K562 treated with DMSO at 1 percent for 24 hours (cell line): Measurements from ENCODE around the gene MFSD2B. TPM values are rescaled to one million over a fixed set of nuclear protein-coding genes. Genes with fewer than 3 reads are reported as not detected.

Source experiments
- total RNA-seq: library from RNA; unstranded; fragments of 300-600 nt; gene quantifications from 2 replicates; pipeline ENCODE4 v1.2.3, GENCODE V29; 2022; ENCODE audit warnings: low read depth; ENCODE audit not compliant: insufficient read depth

Gene MFSD2B
- 2.2 and 3.4 TPM in 2 replicates for total RNA-seq

GRCh38 chr2:24009680-24010476 is at the start of gene MFSD2B:
TSS of gene MFSD2B (plus strand) at chr2:24010085. CDS start at chr2:24010097, 12 bp downstream.

DNA sequence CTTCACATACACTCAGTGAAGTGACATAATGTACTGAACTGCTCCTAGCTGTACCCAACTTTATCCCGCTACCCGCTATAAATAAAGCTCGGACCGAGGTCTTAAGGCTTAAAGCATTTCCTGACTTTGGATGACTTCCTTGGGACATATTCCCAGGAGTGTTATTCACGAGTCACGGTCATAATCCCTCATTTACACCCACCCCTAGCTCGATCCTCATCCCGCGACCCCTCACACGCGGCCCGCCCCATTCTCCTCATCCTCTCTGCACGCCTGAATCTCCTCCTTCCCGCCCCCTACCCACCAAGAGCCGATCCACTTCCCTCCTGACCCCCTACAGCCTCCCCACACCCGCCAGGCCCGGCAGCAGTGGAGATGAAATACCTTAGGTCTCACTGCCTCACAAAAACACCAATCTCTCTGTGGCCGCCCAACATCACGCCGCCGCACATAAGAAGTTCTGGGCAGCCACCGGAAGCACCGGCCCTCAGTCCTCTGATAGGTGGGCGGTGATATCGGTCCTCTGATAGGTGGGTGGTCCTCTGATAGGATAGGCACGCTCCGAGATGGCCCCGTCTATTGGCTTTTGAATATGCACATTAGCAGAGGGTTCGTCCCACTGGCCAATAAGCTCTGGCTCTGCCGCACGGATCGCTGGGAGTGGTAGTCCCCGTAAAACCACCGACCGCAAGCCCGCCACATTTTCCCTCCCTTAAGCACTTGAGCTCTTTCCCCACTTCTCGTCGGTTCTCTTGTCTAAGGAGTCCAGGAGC is 37.2 kb downstream of the MFSD2B start, which contains the start of gene WDCP:
WDCP (minus strand) TSS at position 462 of the 773 bp plus-strand sequence. CDS start 7,897 bp downstream, outside the sequence.

DNA sequence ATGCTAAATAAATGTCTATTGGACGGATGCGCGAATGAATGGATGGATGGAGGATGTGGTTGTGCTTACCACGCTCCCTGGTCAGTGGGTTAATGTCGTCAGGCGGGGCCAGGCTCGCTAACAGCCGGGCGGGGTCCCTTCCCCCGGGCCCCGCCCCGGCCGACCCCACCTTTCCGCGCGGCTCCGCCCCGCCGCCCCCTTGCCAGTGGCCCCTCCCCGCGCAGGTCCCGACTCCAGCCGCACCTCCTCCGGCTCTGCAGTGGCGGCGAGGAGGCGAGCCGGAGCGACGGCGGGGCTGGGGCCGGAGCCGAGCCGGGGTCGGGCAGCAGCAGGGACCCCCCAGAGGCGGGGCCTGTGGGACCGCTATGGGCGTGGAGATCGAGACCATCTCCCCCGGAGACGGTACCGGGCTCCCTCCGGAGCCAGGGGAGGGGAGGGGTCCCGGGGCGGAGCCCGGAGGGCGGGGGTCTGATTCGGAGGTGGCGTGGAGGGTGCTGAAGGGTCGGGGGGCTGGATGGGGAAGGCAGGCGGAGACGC is 39.7 kb downstream of the MFSD2B start, which contains the start of gene FKBP1B:
FKBP1B (plus strand) TSS at position 257 of the 537 bp plus-strand sequence; CDS start at position 366, 109 bp downstream.

Other genes starting within 250 kb of the MFSD2B start
- 7.1 and 8.5 TPM in 2 replicates for gene ATAD2B, start 83.0 kb upstream of the MFSD2B start, total RNA-seq
- gene UBXN2A, start 69.6 kb upstream of the MFSD2B start, total RNA-seq = 8.8 and 9.0 TPM in 2 replicates
- 11.1 and 11.2 TPM in 2 replicates for gene WDCP, start 37.3 kb downstream of the MFSD2B start, total RNA-seq
- 1.3 and 1.4 TPM in 2 replicates for gene FKBP1B, start 39.7 kb downstream of the MFSD2B start, total RNA-seq
- 143 and 150 TPM in 2 replicates for gene SF3B6, start 66.2 kb downstream of the MFSD2B start, total RNA-seq
- gene TP53I3, start 74.7 kb downstream of the MFSD2B start, total RNA-seq = 16.8 and 20.0 TPM in 2 replicates
- 1.4 and 1.5 TPM in 2 replicates for gene PFN4, start 113.2 kb downstream of the MFSD2B start, total RNA-seq
- gene FAM228B, start 113.4 kb downstream of the MFSD2B start, total RNA-seq = 3.1 and 10.5 TPM in 2 replicates
- gene FAM228A, start 165.0 kb downstream of the MFSD2B start, total RNA-seq = 0.15 TPM in 1 of 2 replicates, not detected in the other